ENCODE data around the gene MOCOS.

DNA sequence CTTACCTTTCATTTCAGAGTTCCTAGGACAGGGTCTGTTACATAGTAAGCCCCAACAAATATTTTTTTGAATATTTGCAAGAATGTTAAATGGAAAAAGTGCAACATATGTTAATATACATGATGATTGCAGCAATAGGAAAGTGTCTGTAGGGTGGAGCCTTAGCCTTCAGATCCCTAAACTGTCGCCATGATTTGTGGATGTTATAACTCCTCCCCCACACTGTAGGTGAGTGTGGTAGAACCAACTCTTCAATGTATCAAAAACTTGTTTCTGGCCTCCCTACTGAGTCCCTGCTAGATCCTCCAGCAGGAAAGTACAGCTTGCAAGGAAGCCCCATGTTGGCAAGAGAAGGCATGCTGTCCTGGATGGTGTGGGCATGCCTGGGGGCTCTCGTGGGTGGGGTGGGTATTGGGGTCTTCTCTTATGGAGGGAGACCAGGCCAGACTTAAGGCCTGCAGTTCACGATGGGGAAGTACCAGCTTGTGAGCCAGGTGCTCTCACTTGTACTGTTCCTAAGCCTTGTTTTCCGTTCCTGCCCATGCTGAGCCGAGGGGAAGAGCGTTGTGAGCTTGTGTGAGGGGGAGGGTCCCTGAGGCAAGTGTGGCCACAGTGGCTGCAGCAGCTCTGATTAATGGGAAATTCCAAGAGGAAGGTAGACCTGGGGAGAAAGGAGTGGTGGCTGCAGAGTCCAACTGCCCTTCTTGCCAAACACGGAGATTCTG lies 121.6 kb downstream of the MOCOS start:
- TF ChIP-seq POLR2AphosphoS5 (IDR thresholded peaks at IDR 0.05), result no peak
- TF ChIP-seq, protein P1, sequence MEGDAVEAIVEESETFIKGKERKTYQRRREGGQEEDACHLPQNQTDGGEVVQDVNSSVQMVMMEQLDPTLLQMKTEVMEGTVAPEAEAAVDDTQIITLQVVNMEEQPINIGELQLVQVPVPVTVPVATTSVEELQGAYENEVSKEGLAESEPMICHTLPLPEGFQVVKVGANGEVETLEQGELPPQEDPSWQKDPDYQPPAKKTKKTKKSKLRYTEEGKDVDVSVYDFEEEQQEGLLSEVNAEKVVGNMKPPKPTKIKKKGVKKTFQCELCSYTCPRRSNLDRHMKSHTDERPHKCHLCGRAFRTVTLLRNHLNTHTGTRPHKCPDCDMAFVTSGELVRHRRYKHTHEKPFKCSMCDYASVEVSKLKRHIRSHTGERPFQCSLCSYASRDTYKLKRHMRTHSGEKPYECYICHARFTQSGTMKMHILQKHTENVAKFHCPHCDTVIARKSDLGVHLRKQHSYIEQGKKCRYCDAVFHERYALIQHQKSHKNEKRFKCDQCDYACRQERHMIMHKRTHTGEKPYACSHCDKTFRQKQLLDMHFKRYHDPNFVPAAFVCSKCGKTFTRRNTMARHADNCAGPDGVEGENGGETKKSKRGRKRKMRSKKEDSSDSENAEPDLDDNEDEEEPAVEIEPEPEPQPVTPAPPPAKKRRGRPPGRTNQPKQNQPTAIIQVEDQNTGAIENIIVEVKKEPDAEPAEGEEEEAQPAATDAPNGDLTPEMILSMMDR (IDR thresholded peaks at IDR 0.05), result no peak
